GM08714 (cell line): ENCODE data around the gene SIN3B.

Experiments
- H3K4me3 ChIP-seq: fragments of 200-500 bp; sonication (Bioruptor generic); 2 replicates; pipeline ENCODE4 v1.5.1; 2014; ENCODE audit warnings: mild to moderate bottlenecking, low read length, inconsistent platforms
- ZNF274 ChIP-seq: IDR thresholded peaks from 2 replicates; pipeline ENCODE4 v1.6.1; 2012; ENCODE audit warnings: mild to moderate bottlenecking, low read depth, low read length

The SIN3B gene

GRCh38 chr19:16897029-16897855 is 68.0 kb downstream of the SIN3B start:
- TF ChIP-seq ZNF274: no peak
- peak overlapping the region; percentile 66; the same call in 1 of the 2 replicates for H3K4me3 ChIP-seq

- peak overlapping the region; percentile 66; the same call in 1 of the 2 replicates for H3K4me3 ChIP-seq
- no peak for TF ChIP-seq ZNF274
Measured at GRCh38 chr19:16897856-16898161, 68.6 kb downstream of the SIN3B start.

DNA sequence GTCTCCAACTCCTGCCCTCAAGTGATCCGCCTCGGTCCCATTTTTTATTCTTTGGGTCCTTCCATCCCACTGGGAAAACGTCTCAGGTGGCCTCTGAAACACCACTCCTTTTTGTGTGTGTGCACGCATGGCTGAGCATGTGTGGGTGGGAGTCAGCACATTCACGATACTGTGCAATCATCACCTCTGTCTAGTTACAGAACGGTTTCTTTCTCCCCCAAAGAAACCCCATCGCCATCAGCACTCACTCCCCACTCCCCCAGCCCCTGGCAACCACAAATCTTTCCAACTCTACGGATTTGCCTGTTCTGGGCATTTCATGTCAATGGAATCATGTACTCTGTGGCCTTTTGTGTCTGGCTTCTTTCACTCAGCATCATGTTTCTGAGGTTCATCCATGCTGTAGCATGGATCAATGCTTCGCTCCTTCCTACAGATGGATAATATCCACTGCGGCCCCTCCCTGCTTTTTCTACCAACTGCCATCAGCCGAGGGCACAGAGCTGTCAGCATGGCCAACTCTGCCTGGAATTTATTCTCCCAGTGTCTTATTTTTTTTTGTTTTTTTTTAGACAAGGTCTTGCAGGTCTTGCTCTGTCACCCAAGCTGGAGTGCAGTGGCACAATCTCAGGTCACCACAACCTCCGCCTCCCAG is 69.3 kb downstream of the SIN3B start:
- no peak overlapping the region for H3K4me3 ChIP-seq
- TF ChIP-seq ZNF274: no peak

DNA sequence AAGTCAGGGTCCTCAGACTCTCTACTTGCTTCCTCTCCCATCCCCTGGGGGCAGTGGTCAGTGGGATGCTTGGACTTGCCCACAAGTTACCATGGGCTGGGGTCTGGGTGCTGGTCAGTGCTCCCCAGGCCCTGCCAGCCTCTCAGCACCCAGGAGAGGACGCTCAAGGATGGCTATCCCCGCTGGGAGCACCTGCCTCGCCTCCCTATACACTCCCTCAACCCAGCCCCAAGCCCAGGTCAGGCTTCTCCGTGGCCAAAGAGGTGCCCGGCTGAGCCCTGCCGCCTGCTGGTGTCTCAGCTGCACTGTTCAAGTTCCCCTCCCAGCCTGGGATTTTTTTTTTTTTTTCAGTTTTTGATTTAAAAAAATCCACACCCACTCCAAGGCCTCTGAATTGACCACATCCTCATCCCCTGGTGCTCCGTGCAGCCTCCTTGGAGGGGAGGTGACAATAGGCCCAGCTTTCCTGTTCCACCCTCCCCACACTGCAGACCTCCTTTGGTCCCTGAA is 70.4 kb downstream of the SIN3B start:
- no peak overlapping the region for H3K4me3 ChIP-seq
- no peak for TF ChIP-seq ZNF274

- no peak overlapping the region for H3K4me3 ChIP-seq
- TF ChIP-seq ZNF274: no peak
Measured at GRCh38 chr19:16901491-16902175, 72.4 kb downstream of the SIN3B start.

DNA sequence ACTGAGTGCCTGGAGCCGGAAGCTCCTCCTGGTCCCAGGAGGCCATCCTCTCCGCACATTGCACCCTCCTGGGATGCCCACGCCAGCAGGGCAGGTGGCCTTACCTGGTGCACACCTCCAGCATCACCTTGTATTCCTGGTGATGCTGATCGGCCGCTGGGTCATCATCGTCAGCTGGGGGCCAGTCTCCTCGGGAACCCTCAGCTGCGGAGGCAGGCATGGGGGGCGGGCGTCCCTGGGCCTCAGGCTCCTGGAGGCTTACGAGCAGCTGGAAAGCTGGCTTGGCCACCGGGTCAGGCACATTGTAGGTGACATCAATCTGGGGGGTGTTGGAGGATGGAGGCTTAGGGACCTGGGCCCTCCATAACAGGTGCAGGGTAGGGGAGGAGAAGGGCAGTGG is 73.3 kb downstream of the SIN3B start:
- no peak for TF ChIP-seq ZNF274
- H3K4me3 ChIP-seq: no peak overlapping the region

DNA sequence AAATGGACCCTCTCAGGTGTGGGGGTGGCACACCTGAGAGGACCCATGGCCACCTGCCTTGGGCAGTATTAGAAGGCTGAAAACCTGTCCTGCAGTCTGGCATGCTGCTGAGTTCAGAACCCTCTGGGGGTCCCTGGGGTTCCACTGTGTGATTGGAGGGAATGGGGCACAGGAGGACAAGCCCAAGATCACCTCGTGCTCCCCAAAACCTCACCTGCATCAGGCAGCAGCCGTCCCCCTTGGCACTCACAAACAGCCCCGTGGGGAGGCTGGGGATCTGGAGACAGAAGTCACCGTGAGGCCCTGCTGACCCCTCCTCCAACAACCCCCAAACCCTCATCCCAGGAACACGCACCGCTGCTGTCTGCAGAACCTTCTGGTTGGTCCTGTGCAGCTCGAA is 74.1 kb downstream of the SIN3B start:
- no peak overlapping the region for H3K4me3 ChIP-seq
- no peak for TF ChIP-seq ZNF274

- TF ChIP-seq ZNF274: no peak
- no peak overlapping the region for H3K4me3 ChIP-seq
Measured at GRCh38 chr19:16904599-16904998, 75.4 kb downstream of the SIN3B start.

- H3K4me3 ChIP-seq: no peak overlapping the region
- TF ChIP-seq ZNF274: no peak
Measured at GRCh38 chr19:16908759-16909158, 79.6 kb downstream of the SIN3B start.

DNA sequence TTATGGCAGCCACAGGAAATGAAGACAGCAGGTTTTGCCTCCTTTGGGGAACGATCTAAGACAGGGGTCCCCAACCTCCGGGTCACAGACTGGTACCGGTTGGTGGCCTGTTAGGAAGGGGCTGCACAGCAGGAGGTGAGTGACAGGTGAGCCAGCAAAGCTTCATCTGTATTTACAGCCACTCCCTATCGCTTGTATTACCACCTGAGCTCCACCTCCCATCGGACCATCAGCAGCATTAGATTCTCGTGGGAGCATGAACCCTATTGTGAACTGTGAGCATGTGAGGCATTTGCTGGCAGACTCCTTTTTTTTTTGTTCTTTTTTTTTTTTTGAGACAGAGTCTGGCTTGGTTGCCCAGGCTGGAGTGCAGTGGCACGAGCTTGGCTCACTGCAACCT is 81.8 kb downstream of the SIN3B start:
- H3K4me3 ChIP-seq: no peak overlapping the region
- TF ChIP-seq ZNF274: no peak

GRCh38 chr19:16912780-16913179 is 83.6 kb downstream of the SIN3B start:
- TF ChIP-seq ZNF274: no peak
- no peak overlapping the region for H3K4me3 ChIP-seq

DNA sequence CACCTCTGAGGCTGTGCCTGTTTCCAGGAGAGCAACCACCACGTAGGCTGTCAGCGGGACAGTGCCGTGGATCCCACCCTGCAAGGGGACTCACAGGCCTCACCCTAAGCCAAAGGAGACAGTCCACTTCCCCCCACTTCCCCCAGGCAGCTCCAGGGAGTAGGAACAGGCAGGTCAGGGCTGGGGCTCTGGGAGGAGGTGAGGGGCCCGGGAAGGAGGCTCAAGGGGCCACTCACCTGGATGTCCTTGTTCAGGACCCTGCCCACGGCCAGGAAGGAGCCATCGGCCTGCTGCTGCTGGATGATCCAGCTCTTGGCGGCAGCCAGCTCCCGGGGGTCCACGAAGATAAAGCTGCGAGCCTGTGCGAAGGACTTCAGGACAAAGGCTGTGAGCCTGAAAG is 85.2 kb downstream of the SIN3B start:
- H3K4me3 ChIP-seq: no peak overlapping the region
- no peak for TF ChIP-seq ZNF274

- no peak overlapping the region for H3K4me3 ChIP-seq
- no peak for TF ChIP-seq ZNF274
Measured at GRCh38 chr19:16915135-16915534, 85.9 kb downstream of the SIN3B start.

DNA sequence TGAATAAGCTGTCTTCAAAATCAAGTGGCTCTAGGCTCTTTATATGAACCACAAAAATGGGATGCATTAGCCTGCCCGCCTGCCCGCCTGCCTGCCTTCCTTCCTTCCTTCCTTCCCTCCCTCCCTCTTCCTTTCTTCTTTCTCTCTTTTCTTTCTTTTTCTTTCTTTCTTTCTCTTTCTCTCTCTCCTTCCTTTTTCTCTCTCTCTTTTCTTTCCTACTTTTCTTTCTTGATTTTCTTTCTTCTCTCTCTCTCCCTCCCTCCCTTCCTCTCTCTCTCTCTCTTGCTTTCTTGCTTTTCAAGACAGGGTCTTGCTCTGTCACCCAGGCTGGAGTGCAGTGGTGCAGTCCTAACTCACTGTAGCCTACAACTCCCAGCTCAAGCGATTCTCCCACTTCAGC is 86.5 kb downstream of the SIN3B start:
- H3K4me3 ChIP-seq: no peak overlapping the region
- TF ChIP-seq ZNF274: no peak

- TF ChIP-seq ZNF274: no peak
- H3K4me3 ChIP-seq: no peak overlapping the region
Measured at GRCh38 chr19:16917401-16917800, 88.2 kb downstream of the SIN3B start.
